Activated CD4-positive, alpha-beta T cell treated with anti-CD3 and anti-CD28 coated beads, Interleukin-2, amount 50 U/mL, for 24 hours (primary cell): ENCODE measurements around the gene SCAMP1.
"Not testable (repeated sequence)": the region's sequence is repeated elsewhere in the genome, so short reads cannot be mapped to it uniquely, and the experiment has no call there.

Source experiments
- DNase-seq, 2 donors: peaks; one replicate each; pipeline ENCODE4 v3.0.0-alpha.2; 2020; ENCODE audit warnings: low read depth in 1 of 2, low spot score in 1 of 2

The SCAMP1 gene

GRCh38 chr5:78359831-78360673, at the start of gene SCAMP1:
Gene SCAMP1 (plus strand): TSS chr5:78360617. CDS start chr5:78360672, 55 bp downstream.
- DNase-seq: peak; percentile 89 to 91

GRCh38 chr5:78317515-78317914, 42.9 kb upstream of the SCAMP1 start:
- DNase-seq: no peak

DNA sequence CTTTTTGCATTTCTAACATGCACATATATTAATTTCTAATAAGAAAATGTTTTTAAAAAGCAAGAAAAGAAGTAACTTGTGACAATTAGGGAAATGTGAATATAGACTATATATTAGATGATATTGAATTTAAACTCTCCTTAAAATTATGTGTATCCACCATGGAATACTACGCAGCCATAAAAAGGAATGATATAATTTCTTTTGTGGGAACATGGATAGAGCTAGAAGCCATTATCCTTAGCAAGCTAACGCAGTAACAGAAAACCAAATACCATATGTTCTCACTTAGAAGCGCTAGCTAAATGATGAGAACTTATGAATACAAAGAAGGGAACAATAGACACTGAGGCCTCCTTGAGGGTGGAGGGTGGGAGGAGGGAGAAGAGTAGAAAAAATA, 42.1 kb upstream of the SCAMP1 start:
- DNase-seq: no peak

GRCh38 chr5:78320401-78320800, 40.0 kb upstream of the SCAMP1 start:
- no peak for DNase-seq

GRCh38 chr5:78323241-78323640, 37.2 kb upstream of the SCAMP1 start:
- no peak for DNase-seq

DNA sequence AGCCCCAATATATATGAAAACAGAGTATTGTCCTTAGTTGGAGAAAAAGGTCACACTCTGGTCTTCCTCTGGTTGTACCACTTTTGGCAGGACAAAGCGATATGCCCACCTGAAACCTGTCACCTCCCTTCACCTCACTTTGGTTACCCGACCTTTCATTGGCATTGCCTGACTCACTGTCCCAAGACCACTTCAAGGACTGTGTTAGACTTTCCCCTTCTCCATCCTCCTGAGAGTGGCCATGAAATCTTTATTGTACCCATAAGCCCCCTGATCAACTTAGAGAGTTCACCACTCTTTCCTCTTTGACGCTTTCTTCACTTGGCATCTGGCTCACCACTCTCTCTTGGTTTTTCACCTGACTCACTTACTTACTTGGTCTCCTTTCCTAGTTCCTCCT, 33.5 kb upstream of the SCAMP1 start:
- no peak for DNase-seq

GRCh38 chr5:78327761-78328510, 32.5 kb upstream of the SCAMP1 start:
- no peak for DNase-seq

DNA sequence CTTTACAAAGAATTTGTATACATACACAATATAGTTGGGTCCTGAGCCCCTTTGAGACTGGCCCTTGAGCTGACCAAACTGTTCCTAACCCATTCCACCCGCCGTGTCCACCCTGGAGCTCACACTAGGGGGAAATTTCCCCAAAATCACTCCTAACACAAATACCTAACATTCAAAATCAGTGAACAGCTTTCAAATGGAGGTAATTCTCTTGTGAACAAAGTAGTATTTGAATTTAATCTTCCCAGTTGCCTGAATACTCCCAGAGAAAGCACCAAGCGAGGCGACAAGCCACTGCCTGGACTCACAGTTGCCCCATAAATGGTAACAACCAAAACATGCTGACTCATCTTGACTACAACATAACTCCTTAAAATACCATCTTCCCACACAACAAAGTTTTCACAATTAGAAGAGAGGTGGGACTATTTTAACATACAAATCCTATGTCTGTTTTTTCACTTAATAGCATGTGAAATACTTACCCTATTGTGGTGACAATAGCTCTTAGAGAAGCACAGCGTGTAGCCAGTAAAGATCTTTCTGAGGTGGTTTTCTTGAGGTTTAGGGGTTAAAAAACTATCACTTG, 31.7 kb upstream of the SCAMP1 start:
- no peak for DNase-seq

DNA sequence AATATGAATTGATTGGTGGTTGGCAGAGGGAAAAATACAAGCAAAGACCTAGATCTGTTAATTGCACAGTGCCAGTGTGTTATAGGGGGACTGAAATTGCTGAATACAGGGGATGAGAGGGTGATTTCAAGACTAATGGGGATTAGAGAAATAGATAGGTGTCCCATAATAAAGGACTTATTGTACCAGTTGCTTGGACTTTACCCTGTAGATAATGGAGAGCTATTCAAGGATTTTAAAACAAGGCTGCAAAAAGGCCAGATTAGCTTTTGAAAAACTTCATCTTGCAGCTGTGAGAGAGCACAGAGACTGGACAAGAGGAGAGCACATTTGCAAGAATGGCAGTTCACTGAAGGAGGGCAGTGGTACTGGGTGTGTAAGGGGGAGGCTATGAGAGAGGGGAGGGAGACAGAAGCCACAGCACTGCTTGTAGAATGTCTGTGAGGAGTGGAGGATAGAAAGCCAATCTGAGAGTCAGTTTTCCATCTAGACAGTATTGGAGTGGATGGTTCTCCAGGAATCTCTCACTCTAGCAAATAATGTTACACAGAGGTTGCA, 28.8 kb upstream of the SCAMP1 start:
- DNase-seq: no peak

GRCh38 chr5:78334811-78335210, 25.6 kb upstream of the SCAMP1 start:
- no peak for DNase-seq

DNA sequence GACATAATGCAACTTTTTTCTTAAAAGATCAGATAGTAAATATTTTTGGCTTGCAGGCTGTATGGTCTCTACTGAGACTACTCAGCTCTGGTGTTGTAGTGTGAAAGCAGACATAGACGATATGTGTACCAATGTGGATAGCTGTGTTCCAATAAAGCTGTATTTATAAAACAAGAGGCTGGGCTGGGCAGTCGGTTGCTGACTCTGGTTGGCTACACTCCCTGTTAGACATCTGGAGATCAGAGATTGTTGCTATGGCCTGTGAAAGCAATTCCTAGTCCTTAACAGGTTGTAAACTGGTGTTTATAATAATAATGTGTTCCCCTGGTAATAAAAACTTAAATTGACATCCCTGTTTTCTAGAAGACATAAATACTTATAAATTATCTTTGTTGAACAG, 24.4 kb upstream of the SCAMP1 start:
- DNase-seq: no peak

- DNase-seq: no peak
Measured at GRCh38 chr5:78336698-78337097, 23.7 kb upstream of the SCAMP1 start.

GRCh38 chr5:78339617-78340436, 20.6 kb upstream of the SCAMP1 start:
- DNase-seq: no peak

DNA sequence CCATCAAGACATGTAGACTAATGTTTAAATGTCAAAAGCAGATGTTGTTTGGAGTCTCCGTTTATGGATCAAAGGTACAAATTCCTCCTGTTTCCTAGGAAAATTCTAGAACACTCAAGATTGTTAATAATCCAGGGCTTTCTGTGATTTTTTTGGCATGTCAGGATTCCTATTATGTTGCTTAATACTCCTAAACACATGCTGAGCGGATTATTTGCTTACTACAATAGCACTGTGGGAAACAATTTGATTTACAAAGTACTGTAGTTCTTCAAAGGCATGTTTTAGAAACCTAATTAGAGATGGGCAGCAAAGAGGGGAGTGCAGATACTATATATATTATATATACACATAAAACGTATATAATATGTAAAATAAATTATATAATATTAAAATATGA, 19.0 kb upstream of the SCAMP1 start:
- DNase-seq: no peak

GRCh38 chr5:78345485-78345884, 14.9 kb upstream of the SCAMP1 start:
- no peak for DNase-seq

DNA sequence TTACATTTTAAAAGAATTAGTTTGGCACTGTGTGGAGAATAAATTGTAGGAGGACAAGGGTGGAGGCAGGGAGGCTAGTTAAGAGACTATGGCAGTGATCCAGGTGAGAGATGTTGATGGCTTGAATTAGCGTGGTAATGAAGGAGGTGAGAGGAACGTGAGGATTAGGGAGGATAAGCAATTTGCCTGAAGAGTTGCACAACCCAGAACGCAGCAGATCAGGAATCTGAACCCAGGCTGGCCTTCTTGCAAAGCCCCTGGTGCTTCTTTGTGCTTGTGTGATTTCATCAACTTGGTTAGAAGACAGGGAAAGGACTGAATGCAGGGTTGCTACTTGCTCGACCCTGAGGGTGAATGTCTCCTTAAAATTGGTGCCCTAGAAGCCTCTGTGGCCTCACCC, 6.9 kb upstream of the SCAMP1 start:
- DNase-seq: no peak

DNA sequence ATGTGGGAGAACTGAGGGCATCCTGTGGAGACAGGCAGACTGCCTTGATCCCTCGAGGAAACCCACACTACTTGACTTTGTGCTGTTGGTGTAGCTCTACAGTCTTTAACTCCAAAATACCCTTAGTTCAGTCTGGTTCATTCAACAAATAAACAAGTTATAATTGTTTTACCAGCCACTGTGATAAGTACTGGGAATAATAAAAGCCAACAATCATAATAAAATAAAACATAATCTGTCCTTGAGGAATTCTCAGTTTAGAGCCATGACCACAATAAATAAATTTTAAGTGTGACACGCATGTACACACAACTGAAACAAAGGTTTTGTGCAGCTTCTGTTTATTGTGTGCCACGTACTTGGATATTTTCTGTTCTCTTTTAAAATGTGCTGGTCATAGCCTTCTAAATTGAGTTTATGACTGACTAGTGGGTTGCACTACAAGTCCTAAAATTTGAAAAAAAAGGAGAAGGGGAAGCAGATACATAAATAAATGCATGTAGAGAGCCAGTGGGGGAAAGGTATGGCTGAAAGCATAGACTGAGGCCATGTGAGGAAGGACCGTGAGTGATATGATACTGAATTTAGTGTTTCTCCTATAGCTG, 6.2 kb upstream of the SCAMP1 start:
- DNase-seq: no peak

DNA sequence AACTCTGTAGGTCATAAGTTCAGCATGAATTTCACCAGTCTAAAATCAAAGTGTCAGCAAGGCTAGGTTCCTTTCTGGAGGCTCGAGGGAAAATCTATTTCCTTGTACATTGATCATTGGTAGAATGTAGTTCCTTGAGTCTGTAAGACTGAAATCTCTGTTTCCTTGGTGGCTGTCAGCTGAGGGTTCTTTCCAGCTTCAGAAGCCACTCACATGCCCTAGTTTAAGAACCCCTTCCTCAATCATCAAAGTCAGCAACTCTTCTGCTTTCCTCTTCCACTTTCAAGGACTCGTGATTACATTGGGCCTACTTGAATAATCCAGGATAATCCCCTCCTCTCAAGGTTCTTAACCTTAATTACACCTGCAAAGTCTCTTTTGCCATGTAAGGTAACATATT, 4.9 kb upstream of the SCAMP1 start:
- no peak for DNase-seq

DNA sequence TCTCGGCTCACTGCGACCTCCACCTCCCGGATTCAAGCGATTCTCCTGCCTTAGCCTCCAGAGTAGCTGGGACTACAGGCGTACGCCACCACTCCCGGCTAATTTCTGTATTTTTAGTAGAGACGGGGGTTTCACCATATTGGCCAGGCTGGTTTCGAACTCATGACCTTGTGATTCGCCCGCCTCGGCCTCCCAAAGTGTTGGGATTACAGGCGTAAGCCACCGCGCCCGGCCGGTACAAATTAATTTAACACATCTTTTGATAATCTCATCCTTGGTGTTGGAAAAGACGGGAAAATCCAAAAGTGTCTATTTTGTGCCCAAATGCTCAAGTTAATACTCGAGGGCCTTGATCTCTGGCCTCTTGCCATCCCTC, 974 bp upstream of the SCAMP1 start:
- DNase-seq: not testable (repeated sequence)

- no peak for DNase-seq
Measured at GRCh38 chr5:78360674-78360923, 182 bp downstream of the SCAMP1 start.
